Right ventricle myocardium superior (tissue), 1 donor: ENCODE measurements around the gene SLC24A3. TPM values are rescaled to one million over a fixed set of nuclear protein-coding genes. Genes with fewer than 3 reads are reported as not detected.
"Not testable (repeated sequence)": the region's sequence is repeated elsewhere in the genome, so short reads cannot be mapped to it uniquely, and the experiment has no call there.

Experiments
- ATAC-seq: fragments of 200-7000 bp; cut with Tn5 transposase; one replicate; pipeline ENCODE4 v1.9.1; 2020; ENCODE audit warnings: mild to moderate bottlenecking; ENCODE audit not compliant: poor library complexity
- DNase-seq: peaks from one replicate; pipeline ENCODE4 v3.0.0-alpha.2; 2020
- intact Hi-C: fragments of 100-400 bp; cut with DNase I; formaldehyde crosslinking; loops from one replicate; pipeline ENCODE4 v1.11.2; 2022
- total RNA-seq: library from RNA; stranded (reverse); fragmentation: NEBNext Ultra II Directional; extraction: Animal tissue kit (Norgen Biotek cat#: 25700); gene quantifications from one replicate; pipeline ENCODE4 v1.2.1, GENCODE V29; 2021
- donor health status: DM: no; HTN: yes; CAD: no; lungs with severe emphysema.

Gene SLC24A3
- total RNA-seq, 1 donor from 2014 or later, result 0.62 TPM

- ATAC-seq (no peak), DNase-seq (no peak)
- intact Hi-C loops, result no loop called here
Observed at GRCh38 chr20:19649041-19649440, 436.6 kb downstream of the SLC24A3 start.

- ATAC-seq, result no peak
- no peak for DNase-seq
- intact Hi-C loops, result no loop called here
Observed at GRCh38 chr20:19652591-19653026, 440.2 kb downstream of the SLC24A3 start.

GRCh38 chr20:19653327-19653726, 440.9 kb downstream of the SLC24A3 start:
- no peak for DNase-seq
- intact Hi-C loops, result no loop called here
- ATAC-seq, result no peak

GRCh38 chr20:19654921-19655320, 442.5 kb downstream of the SLC24A3 start:
- intact Hi-C loops, result no loop called here
- DNase-seq (no peak), ATAC-seq (no peak)

- DNase-seq (peak; percentile 49), ATAC-seq (no peak)
- intact Hi-C loops, result no loop called here
Observed at GRCh38 chr20:19658137-19658536, 445.7 kb downstream of the SLC24A3 start.

GRCh38 chr20:19659448-19659847, 447.0 kb downstream of the SLC24A3 start:
- DNase-seq, result no peak
- ATAC-seq, result no peak
- intact Hi-C loops, result no loop called here

GRCh38 chr20:19660808-19661378, 448.5 kb downstream of the SLC24A3 start:
- DNase-seq (no peak), ATAC-seq (no peak)
- intact Hi-C loops, result loop anchor here (5.0 kb wide), 1 partner anchor 454 kb away; no protein-coding TSS in a partner anchor

GRCh38 chr20:19661717-19662636, 449.5 kb downstream of the SLC24A3 start:
- peak; percentile 85 for ATAC-seq
- peak; percentile 62 for DNase-seq
- intact Hi-C loops, result loop anchor here (5.0 kb wide), 1 partner anchor 455 kb away; no protein-coding TSS in a partner anchor

- no peak for ATAC-seq
- intact Hi-C loops, result loop anchor here (5.0 kb wide), 1 partner anchor 455 kb away; no protein-coding TSS in a partner anchor
- DNase-seq, result no peak
Observed at GRCh38 chr20:19662637-19662995, 450.2 kb downstream of the SLC24A3 start.

GRCh38 chr20:19668418-19668817, 456.0 kb downstream of the SLC24A3 start:
- intact Hi-C loops, result no loop called here
- no peak for ATAC-seq
- DNase-seq, result no peak

GRCh38 chr20:19670829-19671228, 458.4 kb downstream of the SLC24A3 start:
- no peak for ATAC-seq
- no peak for DNase-seq
- intact Hi-C loops, result no loop called here

- ATAC-seq (no peak), DNase-seq (no peak)
- intact Hi-C loops, result no loop called here
Observed at GRCh38 chr20:19671374-19671773, 458.9 kb downstream of the SLC24A3 start.

- ATAC-seq, result no peak
- no peak for DNase-seq
- intact Hi-C loops, result no loop called here
Observed at GRCh38 chr20:19672498-19672897, 460.1 kb downstream of the SLC24A3 start.

GRCh38 chr20:19673575-19673974, 461.1 kb downstream of the SLC24A3 start:
- DNase-seq (no peak), ATAC-seq (no peak)
- intact Hi-C loops, result no loop called here

GRCh38 chr20:19676202-19676601, 463.8 kb downstream of the SLC24A3 start:
- no peak for DNase-seq
- intact Hi-C loops, result no loop called here
- no peak for ATAC-seq

- intact Hi-C loops, result no loop called here
- ATAC-seq, result no peak
- no peak for DNase-seq
Observed at GRCh38 chr20:19677336-19677735, 464.9 kb downstream of the SLC24A3 start.

GRCh38 chr20:19678591-19678990, 466.1 kb downstream of the SLC24A3 start:
- intact Hi-C loops, result not testable (repeated sequence)

GRCh38 chr20:19679900-19680495, 467.6 kb downstream of the SLC24A3 start:
- intact Hi-C loops, result no loop called here
- DNase-seq (no peak), ATAC-seq (no peak)

More at GRCh38 chr20:19678591-19678990, 466.1 kb downstream of the SLC24A3 start:
- not testable (repeated sequence) for ATAC-seq, DNase-seq

- intact Hi-C loops, result no loop called here
- no peak for DNase-seq
- no peak for ATAC-seq
Observed at GRCh38 chr20:19682249-19682648, 469.8 kb downstream of the SLC24A3 start.

GRCh38 chr20:19683188-19683587, 470.7 kb downstream of the SLC24A3 start:
- intact Hi-C loops, result no loop called here
- no peak for ATAC-seq
- DNase-seq, result no peak
